Myocyte (in vitro differentiated cells): Measurements from ENCODE around the gene PFN3. TPM values are rescaled to one million over a fixed set of nuclear protein-coding genes. Genes with fewer than 3 reads are reported as not detected.

Experiments used
- DNase-seq: peaks from one replicate; pipeline ENCODE4 v3.0.0-alpha.2; 2012; ENCODE audit warnings: low read depth
- total RNA-seq: library from RNA; depleted of rRNA; stranded (reverse); fragments of >200 nt; gene quantifications from 2 replicates; pipeline ENCODE4 v1.2.3, GENCODE V29; 2014

PFN3 gene
- total RNA-seq, 1 donor from 2014 or later = not detected

DNA sequence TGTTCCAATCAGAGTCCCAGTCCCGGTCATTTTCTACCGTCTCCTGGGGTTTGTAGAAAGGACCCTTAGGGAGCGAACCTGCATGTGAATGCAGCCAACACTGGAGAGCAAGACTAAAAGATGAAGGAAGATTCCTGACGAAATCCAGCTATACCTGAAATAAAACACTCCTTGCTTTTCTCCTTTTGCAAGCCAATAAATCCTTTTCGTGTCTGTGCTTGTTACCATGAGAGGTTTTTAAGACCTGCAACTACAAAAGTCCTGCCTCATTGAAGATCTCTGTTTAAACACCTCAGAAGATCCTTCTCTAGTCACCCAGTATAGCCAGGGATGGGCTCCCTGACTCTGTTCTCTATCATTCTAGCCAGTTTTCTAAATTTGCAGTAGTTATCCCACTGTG lies 26.2 kb downstream of the PFN3 start:
- DNase-seq = no peak

DNA sequence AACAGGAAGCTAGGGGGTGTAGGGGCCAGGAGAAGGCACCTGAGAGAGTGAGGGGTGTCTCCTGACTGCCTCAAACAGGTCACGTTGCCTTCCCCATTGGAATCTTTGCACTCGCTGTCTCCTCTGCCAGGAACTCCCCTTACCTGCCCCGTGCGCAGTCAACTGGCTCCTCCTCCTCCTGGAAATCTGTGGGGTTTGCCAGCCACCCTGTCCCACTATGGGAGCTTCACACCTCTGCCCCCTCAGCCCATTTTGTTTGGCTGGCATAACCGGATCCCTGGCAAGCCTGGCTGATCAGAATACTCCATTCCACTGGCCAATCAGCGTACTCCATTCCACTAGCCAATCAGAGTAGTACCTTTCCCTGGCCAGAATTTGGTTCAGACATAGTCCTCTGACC lies 26.7 kb downstream of the PFN3 start:
- DNase-seq = no peak

DNA sequence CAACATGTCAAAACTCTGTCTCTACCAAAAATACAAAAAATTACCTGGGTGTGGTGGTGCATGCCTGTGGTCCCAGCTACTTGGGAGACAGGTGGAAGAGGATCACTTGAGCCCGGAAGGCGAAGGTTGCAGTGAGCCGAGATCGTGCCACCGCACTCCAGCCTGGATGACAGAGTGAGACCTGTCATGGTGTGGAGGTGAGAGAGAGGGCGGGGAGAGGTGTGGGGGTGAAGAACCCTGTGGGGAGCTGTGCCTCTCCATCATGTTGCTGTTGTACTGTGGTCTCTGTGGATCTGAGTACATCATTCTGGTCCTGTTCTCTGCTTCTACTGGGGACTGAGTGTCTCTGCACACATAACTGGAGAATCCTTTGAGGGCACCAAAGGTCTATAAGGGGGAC lies 27.6 kb downstream of the PFN3 start:
- no peak for DNase-seq

DNA sequence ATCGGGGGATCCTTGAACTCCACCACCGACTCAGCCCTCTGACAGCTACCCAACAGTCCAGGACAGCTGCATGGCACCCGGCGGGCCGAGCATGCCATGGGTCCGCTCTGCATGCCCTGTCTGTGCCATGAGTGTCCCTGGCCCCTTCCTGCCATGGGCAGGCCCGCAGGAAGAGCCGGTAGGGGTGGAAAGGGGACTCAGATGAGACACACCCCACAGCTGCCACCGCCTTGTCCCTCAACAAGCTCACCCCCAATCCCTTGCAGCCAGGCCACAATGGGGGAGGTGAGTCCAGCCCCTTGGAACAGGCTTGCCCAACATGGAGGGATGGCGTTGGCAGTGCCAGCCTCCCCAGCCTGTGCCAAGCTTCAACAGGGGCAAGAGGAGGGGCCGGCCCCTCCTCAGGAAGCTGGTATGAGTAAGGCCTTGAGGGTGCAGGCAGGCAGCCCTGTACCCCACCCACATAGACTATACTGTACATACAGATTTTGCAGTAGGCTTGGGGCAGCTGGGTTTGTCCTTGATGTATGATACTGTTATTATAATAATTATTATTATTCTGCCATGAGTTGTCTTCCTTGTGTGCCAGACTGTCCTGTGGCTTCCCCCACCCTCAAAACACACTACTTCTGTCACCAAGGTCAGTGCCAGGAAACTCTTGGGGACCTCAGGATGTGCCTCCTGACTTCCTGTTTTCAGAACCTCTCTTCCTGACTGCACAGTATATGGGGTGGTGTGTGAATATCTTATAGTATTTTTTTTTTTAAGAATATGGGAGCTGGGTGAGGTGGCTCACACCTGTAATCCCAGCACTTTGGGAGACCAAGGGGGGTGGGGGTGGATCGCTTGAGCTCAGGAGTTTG lies 28.2 kb downstream of the PFN3 start:
- peak; percentile 60 for DNase-seq

DNA sequence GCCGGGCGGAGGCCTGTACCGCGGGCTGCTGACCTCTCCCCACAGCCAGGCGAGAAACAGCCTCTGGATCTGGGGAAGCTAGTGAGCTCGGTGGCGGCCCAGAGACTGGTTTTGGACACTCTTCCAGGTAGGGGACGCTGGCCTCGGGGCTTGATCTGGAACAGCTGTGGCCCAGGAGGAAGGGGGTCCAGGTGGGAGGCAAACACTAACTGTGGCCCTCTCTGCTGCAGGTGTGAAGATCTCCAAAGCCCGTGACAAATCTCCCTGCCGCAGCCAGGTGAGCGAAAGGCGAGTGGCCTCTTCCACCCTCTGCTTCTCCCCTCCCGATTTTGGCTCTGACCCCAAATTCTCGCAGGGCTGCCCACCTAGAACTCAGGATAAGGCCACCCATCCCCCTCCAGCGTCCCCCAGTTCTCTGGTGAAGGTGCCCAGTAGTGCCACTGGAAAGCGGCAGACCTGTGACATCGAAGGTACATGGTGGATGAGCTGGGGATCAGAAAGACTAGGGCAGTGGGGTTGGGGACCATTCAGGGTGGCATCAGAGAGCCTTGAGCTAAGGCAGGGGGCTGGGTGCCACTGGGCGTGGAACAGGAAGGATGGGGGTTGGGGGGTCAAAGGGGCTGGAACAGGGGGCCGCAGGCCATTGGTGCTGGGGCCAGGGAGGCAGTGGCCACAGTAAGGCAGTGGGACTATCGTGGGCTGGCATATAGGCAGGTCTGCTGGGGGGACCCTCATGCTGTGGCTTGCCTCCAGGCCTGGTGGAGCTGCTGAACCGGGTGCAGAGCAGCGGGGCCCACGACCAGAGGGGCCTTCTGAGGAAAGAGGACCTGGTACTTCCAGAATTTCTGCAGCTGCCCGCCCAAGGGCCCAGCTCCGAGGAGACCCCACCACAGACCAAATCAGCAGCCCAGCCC lies 29.1 kb downstream of the PFN3 start:
- no peak for DNase-seq

DNA sequence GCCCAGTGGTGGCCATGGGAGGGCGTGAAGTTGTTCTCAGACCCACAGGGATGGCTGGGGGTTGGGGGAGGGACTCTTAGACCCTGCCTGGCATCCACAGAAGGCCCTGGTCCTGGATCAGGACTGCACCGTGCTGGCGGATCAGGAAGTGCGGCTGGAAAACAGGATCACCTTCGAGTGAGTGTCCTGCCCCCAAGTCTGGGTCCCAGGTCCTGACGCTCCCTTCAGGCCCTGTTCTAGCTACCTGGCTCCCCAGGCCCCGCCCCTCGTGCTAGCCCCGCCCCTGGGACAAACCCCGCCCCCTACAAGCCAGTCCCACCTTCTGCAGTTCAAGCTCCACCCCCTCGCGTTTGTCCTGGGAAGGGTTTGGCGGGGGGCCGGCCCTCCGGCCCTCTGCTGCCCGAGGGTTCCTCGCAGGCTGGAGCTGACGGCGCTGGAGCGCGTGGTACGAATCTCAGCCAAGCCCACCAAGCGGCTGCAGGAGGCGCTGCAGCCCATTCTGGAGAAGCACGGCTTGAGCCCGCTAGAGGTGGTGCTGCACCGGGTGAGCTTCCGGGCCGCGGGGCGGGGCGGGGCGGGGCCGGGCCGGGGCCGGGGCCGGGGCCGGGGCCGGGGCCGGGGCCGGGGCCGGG lies 29.9 kb downstream of the PFN3 start:
- DNase-seq = no peak

DNA sequence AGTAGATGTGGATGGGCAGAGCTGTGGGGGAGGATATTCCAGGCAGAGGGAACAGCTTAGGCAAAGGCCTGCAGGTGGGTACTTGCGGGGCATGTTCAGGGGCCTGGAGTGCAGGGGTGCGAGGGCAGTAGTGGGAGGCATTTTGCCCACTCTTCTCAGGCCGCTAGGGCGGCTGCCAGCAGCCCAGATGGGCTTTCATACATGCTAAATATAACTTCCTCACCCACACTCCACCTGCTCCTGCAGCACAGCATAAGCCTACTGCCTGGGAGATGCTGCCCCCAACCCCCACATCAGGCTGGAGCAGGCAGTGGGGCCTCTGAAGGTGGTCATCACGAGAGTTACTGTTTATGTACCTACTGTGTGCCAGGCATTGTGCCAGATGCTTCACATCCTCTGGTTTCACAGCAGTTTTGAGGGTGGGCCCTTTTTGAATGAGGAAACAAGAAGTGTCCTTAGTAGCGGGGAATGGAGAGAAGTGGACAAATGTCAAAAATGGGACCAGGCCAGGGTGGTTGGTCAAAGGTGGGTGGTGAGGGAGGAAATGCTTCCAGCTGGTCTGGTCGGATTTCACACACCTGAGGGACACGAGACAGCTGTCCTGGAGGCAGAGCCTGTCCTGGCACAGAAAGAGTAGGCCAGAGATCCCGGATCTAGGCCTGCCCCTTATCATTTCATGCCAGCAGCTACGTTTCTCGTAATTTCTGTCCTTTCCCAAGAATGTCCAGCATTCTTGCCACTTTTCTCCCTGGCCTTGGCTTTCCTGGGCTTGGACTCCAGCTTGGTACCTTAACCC lies 30.6 kb downstream of the PFN3 start:
- peak; percentile 83 for DNase-seq

DNA sequence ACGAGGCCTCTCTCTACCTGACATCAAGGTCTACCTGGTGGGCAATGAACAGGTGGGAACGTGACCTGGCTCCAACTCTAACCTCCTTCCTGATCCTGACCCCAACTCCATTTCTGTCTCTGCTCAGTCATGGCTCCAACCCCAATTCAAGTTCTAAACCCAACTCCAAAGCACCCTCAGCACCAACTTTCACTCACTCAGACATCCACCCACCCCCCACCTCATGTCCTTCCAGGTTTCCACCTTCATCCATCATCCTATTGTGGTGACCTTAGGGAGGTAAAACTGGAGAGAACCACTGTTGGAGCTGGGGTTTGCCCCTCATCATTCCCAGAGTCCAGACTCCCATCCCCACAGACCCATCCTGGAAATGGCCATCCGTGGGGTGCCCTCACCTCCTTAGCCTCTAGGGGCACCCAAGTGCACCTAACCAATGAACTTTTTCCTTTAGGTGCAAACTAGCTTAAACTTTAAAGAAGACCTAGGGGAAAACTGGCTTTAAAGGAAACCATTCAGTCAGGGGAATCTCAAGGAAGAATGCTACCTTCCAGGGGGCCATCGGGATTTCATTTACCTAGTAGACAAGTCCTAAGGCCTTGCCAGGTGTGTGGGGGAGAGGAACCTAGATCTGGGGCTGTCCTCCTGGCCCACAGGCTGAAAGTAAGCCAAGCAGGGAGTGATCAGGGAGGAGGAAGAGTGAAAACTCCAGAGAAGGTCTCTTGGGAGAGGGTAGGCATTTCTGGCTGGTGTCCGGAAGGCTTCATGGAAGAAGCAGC lies 31.4 kb downstream of the PFN3 start:
- DNase-seq = peak; percentile 48

DNA sequence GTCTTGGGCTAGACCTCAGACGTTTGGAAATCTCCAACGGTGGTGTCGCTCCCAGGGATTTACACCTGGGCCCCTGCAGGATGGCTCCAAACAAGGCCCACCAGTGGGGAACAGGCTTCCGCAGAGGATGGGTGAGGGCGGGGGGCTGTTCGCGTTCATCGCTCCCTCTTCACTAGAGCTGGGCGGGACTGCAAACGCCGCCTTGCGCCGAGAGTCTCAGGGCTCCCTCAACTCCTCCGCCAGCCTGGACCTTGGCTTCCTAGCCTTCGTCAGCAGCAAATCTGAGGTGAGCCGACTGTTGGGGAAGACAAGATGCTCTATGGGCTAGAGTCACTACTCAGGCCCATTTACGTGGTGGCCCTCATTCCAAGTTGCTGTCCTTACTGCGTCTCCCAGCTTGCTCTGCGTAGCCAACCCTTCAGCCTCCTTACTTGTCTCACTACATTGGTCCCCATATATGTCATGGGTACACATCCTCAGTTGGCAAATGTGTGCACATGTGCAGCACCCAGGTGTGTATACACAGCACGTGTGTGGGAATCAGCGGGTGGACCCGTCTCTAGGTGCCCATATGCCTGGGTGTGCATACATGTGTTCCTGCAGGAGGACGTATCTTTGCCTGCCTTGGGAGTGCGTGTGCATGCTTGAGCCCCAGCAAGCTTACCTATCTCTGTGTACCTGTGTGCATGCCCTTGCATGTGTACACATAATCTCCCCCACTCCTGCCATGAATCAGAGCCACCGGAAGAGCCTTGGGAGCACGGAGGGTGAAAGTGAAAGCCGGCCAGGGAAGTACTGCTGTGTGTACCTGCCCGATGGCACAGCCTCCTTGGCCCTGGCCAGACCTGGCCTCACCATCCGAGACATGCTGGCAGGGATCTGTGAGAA lies 32.2 kb downstream of the PFN3 start:
- no peak for DNase-seq

DNA sequence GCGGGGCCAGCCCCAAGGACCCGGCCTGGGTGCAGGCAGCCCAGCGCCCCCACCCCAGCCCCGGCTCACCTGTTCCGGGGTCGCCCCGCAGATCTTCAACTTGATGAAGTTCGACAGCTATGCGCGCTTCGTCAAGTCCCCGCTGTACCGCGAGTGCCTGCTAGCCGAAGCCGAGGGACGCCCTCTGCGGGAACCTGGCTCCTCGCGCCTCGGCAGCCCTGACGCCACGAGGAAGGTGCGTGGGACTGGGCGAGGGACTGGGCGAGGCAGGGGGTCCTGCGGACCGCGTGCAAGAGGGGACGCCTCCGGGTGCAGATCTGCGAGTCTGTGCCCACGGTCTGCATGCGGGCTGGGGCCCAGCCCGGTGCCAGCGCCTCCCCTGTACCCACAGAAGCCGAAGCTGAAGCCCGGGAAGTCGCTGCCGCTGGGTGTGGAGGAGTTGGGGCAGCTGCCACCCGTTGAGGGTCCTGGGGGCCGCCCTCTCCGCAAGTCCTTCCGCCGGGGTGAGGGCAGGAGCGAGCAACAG lies 33.1 kb downstream of the PFN3 start:
- no peak for DNase-seq

DNA sequence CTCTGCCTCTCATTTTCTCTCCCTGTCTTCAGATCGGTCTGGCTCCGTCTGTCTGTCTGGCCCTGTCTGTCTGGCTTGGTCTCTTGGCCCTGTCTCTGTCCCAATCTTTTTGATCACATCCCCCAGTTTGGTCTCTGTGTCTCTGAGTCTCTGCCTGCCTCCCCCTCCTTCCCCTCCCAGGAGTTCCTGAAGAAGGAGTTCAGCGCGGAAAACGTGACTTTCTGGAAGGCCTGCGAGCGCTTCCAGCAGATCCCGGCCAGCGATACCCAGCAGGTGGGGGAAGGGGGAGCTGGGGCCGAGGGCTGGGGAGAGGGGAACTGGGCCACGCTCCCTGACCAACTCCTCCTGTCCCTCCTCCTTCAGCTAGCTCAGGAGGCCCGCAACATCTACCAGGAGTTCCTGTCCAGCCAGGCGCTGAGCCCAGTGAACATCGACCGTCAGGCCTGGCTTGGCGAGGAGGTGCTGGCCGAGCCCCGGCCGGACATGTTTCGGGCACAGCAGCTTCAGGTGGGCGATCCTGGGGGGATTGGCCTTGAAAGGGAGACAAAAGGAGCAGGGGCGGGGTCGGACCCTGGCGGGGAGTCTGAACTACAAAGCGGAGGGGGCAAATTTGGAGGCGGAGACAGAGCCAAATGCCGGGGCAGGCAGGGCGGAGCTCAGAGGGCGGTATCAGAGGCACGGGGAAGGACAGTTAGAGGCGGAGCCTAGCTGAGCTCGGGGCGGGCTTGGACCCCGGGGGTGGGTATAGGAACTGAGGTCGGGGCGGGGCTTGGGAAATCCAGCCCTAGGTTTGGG lies 33.7 kb downstream of the PFN3 start:
- peak; percentile 44 for DNase-seq

DNA sequence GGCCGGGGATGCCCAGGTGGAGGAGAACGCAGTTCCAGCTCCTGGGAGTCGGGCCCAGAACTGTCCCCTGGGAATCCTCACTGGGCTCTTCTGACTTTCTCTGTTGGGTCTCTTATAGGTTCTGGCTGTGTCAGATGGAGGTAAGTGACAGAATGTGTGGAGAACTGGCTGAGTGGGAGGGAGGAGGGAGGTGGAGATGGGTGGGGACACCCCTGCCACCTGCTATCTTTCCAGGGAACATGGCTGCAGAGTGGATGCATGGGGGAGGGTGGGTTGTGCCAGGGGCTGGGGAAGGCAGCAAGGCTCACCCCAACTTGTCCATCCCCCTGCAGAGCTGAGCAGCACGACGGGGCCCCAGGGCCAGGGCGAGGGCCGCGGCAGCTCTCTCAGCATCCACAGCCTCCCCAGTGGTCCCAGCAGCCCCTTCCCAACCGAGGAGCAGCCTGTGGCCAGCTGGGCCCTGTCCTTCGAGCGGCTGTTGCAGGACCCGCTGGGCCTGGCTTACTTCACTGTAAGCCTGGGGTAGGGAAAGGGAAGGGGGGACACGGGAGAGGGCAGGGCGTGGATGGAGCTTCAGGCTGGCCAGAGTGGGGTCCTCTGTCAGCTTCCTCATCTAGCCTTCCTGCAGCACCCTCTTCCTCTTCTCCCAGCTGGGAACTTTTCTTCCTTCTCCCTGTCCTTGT lies 34.5 kb downstream of the PFN3 start:
- DNase-seq = no peak

DNA sequence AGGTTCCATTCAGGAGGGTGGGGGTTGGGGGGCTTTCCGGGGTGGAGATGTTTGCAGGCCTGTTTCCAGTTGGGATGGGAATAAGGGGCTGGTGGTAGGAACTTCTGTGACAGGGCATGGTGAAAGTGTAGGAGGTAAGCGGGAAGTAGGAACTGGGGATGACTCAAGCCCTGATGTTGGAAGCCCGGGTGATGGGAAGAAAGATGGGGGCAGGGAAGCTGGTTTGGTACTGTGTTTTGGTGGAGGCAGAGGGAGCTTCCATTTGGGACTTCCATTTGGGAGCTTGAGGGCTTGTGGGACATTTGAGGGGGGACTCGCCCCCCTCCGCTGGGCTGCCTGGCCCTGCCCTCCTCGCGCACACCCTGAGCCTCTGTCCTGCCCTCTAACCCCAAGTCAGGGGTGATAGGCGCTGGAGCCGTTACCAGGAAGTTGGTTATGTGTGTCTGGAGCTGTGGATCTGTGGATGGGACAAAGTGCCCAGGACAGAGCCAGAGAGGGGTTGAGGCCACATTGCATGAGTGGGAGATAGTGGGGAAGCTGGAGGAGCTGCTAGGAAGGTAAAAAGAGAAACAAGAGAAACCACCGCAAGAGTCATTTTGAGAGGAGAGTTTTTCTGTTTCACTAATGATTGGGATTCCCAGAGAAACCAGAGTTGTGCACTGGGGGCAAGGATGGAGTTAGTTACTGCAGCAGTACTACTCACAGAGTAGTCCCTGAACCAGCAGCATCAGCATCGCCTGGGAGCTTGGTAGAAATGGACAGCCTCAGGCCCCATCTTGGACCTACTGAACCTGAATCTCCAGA lies 36.1 kb downstream of the PFN3 start:
- DNase-seq = no peak

DNA sequence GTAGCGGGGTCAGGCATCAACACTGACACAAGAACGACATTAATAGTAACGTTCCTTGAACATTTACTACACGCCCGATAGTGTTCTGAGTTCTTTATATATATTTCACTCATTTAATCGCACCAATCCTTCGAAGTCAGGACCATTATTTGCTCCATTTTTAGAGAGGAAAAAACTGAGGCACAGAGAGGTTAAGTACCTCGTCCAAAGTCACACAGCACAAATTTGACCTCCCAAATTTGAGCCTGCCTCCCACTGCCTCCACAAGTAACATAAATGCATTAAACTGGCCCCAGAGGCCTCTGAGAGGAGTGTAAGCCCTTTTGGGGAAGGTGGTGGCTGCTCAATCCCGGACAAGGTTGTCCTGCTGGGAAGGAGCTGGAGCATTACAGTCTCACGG lies 36.9 kb downstream of the PFN3 start:
- DNase-seq = no peak

DNA sequence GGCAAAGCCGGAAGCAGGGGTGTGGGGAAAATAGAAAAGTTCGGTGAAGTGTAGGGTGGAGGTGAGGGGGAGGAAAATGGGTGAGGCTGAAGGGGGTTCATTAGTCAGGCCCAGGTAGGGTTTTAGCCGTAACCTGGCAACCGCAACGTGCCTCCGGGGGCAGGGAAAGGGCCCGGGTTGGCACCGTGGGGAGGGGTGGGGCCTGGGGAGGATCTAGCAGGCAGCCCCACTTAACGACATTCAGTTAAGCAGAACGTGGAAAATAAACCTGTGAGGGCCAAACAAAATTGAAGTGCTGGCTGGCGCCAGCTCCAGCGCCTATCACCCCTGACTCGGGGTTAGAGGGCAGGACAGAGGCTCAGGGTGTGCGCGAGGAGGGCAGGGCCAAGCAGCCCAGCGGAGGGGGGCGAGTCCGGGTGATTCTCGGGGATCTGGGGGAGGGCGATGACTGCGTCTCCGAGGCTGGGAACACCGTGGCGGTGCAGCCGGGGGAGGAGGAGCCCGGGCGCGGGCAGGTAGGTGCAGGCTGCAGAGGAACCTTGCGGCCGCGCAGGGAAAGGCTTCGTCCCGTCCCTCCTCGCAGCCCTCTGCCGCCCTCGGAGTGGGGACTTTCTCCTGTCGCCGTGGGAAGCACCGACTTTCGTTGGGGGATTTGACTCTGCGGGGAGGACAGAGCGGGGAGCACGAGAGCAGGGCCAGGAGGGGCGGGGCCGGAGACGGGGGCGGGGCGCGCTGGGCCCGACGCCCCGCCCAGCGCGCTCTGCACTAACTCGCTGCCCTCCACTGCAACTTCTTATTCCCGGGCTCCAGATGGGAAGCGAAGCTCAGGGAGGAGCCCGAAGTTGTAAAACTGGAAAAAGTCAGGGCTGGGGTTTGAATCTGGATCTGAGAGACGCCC lies 37.6 kb downstream of the PFN3 start:
- DNase-seq = peak; percentile 14

DNA sequence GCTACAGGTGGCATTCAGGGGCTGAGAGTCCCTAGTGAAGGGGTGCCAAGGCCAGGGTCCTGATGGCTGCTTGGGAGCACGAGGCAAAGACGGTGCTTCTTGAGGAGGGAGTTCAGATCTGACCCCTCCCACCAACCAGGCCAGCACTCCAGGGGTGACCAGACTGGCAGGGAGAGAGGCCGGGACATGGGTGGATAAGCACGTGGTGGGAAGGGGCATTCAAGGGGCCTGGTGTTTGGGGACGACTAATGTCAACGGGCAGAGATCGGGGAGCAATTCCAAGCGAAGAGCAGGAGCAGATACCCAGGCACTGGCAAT lies 38.2 kb downstream of the PFN3 start:
- no peak for DNase-seq
